GM21576 (cell line): ENCODE data around the gene ARNT2.

Experiments used
- ATAC-seq: cut with Tn5 transposase; IDR thresholded peaks from one replicate; pipeline ENCODE4 v1.9.1; 2021; ENCODE audit warnings: mild to moderate bottlenecking, moderate library complexity; ENCODE audit not compliant: unreplicated experiment

Gene ARNT2

DNA sequence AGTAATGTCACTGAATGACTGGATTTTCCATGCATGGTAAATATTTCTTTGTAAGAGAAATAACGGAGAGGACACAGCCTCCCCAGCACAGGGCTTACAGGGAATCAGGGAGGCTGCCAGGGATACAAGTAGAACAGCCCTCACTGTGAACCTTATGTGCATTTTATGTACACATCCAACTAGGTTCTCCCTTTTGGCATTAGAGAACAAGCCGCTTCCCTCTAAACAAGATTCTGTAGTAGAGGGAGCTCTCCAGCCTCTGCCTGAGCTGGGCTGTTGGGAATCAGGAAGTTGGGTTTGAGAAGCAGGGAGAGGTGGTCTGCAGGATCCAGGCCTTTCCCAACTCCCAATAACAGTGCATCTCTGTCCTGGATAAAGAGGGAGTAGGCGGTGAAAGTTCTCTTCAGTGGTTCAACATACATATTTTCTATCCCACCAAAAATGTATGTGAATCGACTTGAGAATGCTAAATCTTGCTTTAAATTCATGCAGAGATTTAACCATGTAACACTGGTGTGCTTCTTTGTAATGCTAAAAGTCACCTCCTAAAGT lies 83.7 kb downstream of the ARNT2 start:
- ATAC-seq = no peak

GRCh38 chr15:80489030-80489594 lies 84.9 kb downstream of the ARNT2 start:
- no peak for ATAC-seq

DNA sequence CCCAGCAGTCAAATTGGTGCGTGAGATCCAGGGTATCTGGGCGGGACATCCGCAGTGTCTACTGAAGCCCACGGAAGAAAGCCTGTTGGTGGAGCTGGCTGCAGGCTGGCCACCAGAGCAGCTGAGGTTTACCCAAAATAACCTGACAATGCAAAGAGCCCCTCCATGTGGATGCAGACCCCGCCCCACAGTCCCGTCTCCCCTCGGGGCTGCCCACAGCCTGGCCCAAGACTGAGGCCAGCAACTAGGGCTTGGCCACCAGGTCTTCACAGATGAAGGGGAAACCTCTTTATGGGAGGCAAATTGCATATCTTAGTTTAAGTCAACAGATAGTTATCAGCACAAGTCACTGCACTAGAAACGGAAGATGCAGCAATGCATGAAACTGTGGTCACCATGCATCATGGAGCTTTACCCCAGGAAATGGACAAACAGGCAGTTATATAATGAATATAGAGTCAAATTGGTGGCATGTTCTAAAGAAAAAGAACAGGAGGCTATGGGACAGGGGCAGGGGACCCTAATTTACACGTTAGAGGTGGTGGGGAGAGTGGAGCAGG lies 86.3 kb downstream of the ARNT2 start:
- ATAC-seq = no peak

- no peak for ATAC-seq
Observed at GRCh38 chr15:80491163-80491847, 87.1 kb downstream of the ARNT2 start.

GRCh38 chr15:80492409-80492808 lies 88.2 kb downstream of the ARNT2 start:
- no peak for ATAC-seq

DNA sequence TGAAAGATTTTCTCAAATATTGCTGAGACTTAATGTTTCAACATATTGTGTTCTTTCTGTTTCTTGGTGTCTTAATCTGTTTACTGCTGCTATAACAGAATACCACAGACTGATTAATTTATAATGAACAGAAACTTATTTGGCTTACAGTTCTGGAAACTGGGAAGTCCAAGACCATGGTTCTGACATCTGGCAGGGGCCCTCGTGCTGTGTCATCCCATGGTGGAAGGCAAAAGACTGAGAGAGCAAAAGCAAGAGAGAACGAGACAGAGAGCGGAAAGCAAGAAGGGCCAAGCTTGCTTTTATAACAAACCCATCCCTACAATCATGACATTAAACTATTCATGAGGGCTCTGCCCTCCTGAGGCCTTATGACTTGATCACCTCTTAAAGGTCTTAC lies 88.7 kb downstream of the ARNT2 start:
- ATAC-seq = no peak

DNA sequence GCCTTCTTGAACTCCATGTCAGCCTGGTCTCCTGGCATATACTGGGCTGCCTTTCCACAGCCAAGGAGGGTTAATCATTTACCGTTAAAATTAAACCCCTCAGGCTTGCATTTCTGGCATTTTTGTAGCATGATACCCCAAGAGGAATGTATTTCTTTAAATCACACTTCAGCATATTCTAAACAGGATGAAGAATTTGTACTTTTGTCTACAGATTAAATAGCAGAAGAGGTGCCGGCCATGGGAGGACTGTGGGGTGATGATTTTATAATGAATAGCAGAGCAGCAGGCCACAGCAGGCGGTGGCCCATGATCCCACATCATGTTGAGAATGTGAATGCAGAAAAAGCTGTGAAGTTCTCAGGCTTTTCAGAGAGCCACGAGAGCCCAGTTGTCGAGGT lies 90.2 kb downstream of the ARNT2 start:
- ATAC-seq = no peak

GRCh38 chr15:80494756-80495155 lies 90.6 kb downstream of the ARNT2 start:
- no peak for ATAC-seq

GRCh38 chr15:80495401-80495942 lies 91.3 kb downstream of the ARNT2 start:
- ATAC-seq = no peak

- no peak for ATAC-seq
Observed at GRCh38 chr15:80496096-80496495, 91.9 kb downstream of the ARNT2 start.

DNA sequence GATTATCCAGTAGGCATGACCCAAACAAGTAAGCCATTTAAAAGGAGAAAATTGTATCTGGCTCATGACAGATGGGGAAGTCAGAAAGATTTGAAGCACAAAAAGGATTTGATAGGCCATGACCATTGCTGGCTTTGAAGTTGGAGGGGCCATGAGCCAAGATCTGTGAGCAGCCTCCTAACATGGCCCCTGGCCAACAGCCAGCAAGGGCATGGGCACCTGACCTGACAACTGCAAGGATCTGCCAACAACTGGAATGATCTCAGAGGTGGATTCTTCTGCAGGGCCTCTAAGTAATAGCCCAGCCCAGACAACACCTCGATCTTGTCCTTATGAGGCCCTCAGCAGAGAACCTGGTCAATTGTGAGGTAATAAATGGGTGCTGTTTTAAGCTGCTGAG lies 93.0 kb downstream of the ARNT2 start:
- ATAC-seq = no peak

GRCh38 chr15:80498652-80499051 lies 94.5 kb downstream of the ARNT2 start:
- ATAC-seq = no peak

DNA sequence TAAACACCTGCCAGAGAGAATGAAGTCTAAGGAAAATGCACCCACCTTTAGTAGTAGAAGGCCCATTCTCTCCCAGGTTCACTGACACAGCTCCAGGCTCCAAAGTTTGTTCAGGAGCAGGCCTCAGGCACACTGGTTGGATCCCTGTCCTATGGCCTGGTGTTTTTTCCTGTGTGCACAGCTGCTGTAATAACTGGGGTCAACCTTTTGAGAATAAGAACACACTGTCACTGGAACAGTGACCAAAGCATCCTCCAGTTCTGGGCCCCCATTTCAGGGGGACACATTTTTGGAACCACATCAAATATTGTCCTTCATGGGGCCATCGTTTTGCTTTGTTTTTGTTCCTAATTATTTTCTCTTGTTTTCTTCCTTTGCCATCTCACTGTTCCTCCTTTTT lies 95.8 kb downstream of the ARNT2 start:
- ATAC-seq = no peak

GRCh38 chr15:80501476-80501875 lies 97.3 kb downstream of the ARNT2 start:
- no peak for ATAC-seq

DNA sequence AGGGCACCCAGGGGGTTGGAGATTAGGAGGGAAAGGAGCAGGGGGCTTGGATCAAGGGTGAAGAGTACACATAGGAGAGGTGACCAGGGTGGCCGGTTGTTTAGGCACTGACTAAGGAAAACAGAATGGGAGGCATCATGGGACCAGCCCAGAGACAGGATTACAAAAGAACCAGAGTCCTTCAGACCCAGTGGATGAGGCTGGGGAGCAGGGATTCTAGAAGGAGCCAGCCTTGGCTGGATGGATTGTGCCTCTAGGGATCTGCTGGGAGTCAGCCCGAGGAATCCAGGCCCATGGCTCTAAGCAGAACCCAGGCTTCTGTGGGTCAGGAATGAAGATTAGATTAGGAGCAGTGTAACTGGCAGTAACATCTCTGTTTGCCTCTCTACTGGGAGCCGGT lies 98.6 kb downstream of the ARNT2 start:
- no peak for ATAC-seq

GRCh38 chr15:80503319-80503952 lies 99.3 kb downstream of the ARNT2 start:
- no peak for ATAC-seq

DNA sequence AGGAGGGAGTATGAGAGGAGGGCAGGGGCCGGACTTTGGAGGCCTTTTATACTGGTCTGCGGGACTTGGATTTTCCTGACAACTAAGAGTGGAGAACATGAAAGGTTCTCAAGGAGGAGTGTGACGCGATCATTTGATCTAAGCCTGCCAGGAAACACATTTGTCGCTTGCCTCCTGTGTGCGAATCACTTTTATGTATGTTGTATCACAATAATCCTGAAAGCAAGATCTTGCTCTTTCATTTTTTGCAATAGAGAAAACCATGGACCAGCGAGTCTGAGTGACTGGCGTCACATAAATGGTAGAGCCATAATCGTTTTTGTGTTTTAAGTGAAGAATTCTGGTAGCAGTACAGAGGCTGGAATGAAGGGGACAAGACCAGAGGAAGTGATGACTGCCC lies 100.7 kb downstream of the ARNT2 start:
- ATAC-seq = no peak

DNA sequence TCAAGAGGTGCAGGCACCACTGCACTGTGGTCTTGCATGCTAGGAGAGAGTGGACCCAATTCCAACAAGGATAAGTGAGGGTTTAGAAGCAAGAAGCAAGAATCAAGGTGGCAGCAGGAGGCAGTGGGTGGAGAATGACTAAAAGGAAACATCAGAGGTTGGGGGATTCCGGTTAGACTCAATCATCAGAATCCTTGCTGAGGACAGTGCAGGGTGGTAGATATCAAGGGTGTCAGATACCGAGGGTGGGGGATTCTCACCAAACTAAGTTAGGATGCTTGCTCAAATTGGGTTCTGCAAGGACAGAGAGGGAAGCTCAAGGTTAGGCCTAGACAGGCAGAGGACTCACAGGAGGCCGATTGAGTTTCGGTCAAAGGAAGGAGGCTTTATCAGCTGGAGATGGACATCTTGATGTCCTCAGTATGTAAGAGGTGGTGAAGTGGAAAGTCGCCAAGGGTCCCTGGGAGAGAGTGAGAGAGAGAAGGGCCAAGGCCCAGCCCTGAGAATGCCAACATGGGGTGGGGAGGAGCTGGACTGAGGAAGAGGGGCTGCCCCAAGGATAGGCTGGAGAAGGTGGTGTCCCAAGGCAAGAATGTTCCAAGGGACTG lies 102.2 kb downstream of the ARNT2 start:
- no peak for ATAC-seq

DNA sequence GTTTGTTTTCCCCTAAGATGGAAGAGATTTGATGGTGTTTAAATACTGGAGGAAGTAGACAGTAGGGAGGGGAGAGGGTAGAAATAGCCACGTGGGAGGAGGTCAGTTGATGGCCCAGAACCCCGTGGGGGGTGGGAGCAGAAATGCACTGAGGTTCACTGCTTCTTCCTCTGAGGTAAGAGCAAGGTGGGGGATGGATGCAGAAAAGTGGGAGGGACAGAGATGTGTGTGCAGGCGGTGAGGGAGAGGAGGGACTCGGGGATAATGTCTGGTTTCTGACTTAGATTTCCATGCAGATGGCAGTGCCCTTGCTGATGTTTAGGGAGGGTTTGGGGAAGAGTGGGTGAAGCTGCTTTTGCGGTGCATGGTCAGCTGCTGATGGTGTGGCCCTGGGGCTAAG lies 102.9 kb downstream of the ARNT2 start:
- no peak for ATAC-seq

DNA sequence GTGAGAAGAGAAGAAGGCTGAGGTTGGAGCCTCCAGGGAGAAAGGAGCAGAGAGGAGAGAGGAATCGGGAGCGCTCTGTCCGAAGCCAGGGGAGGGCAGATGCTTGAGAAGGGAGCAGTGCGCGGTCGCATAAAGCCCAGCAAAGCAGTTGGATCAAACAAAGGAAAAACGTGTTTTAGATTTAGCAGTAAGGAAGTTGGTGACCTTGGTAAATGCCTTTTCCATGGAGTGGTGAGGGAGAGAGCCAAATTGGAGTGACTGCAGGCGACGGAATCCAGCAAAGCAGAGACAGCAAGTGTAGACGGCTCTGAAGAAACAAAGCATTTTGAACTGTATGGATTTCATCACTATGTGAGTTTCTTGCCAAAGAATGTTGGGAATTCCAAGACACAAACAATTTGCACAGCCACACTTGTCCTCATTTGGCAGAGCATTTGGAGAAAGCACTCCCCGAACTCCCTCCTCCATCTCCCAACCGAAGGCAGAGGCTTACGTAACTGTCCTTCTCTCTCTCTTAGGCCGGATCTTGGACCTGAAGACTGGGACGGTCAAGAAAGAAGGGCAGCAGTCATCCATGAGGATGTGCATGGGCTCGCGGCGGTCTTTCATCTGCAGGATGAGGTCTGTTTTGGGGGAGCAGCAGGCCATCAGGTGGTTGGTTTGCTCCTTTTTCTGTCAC lies 103.6 kb downstream of the ARNT2 start:
- ATAC-seq = no peak

- ATAC-seq = no peak
Observed at GRCh38 chr15:80508783-80509182, 104.6 kb downstream of the ARNT2 start.
